NCI-H128 (cell line): ENCODE measurements around the gene CPSF2.
A peak's percentile ranks its signal among the peaks of the same experiment; 100 is the strongest.

ENCODE experiments used
- DNase-seq: peaks from one replicate; lab custom pipeline; 2025; ENCODE audit not compliant: unreplicated experiment; lab: John Stamatoyannopoulos, UW

Gene CPSF2

DNA sequence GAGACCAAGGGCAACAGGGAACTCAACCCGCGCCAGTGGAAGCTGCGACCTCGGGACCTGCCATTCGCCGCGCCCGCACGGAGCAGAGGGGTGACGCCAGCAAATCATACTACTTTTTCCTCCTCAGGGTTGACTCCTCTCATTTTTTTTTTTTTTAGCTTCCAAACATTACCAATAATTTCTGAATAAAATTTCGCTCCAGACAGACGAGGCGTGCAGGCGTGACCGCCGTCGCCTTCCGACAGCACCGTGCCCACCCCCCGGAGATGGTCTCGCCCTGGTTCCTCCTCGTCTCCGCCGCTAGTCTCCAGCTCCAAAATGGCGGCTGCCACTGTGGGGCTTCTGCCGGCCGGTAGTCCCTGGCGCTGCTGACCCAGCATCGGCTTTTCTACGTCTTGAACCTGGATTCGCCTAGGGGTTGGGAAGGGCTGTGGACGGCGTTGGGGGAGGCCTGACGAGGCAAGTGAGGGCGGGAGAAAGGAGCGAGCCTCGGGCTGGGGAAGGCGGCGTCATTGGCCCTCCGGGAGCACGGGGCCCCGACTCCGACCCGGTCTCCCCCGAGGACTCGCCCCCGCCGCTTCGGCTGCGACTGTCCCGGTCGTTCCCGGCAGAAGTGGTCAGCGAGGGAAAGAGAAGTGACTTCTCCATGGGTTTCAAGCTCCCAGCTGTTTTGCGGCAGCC is at the start of gene CPSF2, which contains the start of gene NDUFB1:
Gene CPSF2, plus strand, starts transcription at position 300 of the 681 bp plus-strand sequence. CDS start 9,016 bp downstream, outside the sequence.
Gene NDUFB1, minus strand, starts transcription at position 37 of the 681 bp plus-strand sequence. CDS start 4,069 bp downstream, outside the sequence.
- peak; percentile 69 for DNase-seq

DNA sequence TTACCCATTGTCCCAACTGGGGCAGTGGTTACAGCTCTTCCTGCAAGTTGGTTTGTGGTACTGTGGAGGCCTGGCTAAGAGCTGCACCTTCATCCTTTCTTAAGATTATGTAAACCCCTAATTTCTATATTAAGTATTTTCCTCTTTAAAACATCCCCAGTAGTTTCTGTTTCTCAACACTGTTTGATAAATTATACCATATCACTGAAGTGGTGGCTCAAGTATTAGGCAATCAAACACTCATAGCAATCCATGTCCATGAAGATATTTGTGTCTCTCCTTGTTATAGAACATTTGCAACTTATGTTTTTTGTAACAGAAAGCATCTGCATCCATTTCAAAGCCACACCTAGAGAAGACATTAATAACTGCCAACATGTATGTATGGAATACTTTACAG is 47.2 kb upstream of the CPSF2 start:
- no peak for DNase-seq

DNA sequence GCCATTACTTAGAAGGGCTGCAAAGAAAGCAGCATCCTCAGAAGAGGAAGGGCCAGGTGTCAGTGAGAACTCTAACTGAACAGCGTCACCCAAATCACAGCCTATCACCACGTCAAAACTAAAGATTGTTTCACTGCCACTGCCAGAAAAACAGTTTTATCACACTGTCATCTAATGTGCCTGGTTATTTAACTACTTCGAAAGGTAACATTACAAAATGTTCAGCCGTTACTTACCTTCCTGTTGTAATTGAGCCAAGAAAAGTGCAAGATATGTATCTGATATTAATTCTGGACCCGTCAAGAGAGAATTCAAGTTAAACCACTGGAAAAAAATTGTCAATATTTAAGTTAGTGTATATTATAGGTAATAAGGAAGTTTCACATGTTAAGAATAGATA is 33.3 kb upstream of the CPSF2 start:
- no peak for DNase-seq

DNA sequence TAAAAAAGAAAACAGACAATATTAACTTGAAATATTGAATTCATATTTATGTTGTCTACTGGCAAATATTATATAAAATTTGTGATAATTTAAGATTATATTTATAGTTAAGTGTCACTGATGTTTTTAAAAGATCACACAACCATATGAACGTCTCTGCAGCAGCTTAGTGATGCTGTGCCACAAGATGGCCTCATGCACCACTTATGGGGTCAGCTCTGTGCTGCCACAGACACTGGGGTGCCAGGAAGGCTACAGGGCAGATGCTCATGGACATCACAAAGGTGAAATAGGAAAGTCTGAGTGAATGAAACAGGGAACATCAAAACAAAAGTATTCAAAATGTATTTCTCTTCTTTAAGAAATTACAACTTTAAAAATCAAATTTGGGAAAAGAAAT is 28.4 kb upstream of the CPSF2 start:
- DNase-seq, result no peak

DNA sequence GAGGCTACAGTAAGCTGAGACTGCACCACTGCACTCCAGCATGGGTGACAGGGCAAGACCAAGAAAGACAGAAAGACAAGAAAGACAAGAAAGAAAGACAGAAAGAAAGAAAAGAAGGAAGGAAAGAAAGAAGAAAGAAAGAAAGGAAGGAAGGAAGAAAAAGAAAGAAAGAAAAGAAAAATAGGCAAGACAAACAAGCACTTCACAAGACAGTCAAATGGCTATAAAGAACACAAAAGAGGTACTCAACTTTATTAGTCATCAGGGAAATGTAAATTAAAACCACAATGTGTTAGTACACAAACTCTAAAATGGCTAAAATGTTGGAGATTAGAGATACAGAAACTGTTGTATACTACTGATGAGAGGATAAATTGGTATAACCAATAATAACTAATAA is 22.0 kb upstream of the CPSF2 start:
- no peak for DNase-seq

DNA sequence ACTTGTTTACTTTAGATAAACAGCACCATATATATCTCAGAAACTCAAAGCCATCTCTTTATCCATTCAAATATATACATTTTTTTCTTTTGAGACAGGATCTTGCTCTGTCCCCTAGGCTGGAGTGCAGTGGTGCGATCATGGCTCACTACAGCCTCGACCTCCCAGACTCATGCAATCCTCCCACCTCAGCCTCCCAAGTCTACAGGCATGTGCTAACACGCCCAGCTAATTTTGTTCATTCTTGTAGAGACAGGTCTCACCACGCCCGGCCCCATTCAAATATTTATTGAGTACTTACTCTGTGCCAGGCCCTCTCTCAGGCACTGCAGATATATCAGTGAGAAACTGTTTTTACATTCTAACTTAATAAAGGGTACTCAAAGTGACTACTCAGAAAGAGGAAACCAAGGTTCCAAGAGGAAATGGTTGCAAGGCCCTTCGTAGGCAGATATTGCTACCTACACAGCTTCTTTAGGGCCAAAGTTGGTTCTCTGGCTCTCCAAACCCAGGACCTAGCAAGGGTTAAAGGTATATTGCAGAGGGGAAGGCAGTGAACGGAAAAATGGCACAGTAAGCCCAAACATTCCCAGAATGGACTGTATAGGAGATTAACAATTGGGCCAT is 18.3 kb upstream of the CPSF2 start:
- DNase-seq, result no peak

DNA sequence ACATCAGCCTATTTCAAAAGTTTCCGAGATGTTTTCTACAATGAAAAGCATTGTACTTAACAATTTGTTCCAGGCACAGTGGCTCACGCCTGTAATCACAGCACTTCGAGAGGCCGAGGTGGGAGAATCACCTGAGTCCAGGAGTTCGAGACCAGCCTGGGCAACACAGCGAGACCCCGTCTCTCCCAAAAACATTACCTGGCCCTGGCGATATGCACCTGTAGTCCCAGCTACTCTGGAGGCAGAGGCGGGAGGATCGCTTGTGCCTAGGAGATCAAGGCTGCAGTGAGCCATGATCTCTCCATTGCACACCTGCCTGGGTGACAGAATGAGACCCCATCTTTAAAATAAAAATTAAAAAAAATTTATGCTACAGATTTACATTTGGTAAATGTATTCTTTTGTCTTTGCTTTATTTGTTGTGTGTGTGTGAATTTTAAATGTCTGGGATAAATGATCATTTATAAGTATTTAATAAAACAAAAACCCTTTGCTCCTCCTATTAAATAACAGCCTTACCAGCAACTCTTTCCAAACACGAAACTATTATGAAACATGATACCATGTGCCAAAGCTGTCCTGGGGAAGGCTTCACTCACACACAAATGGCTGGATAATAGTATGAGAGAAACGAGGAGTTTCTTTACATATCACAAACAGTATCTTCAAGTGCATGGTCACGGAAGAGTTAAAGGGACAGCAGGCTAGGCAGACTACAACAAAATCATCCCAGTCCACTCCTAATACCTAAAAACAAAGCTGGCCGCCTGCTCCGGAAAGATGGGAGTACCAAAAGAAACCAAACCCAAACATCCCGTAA is 16.5 kb upstream of the CPSF2 start:
- no peak for DNase-seq

DNA sequence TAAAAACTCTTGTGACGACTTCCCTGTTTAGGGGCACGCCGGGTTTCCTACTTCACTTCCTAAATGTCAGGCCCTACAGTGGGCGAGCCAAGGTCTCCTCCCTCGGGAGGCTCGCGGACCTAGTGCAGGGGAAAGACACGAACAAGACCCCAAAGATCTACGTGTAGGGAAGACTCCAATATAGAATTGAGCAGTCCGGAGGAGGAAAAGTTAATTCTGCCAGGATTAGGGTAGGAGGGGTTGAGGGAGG is 16.0 kb upstream of the CPSF2 start:
- DNase-seq, result no peak

DNA sequence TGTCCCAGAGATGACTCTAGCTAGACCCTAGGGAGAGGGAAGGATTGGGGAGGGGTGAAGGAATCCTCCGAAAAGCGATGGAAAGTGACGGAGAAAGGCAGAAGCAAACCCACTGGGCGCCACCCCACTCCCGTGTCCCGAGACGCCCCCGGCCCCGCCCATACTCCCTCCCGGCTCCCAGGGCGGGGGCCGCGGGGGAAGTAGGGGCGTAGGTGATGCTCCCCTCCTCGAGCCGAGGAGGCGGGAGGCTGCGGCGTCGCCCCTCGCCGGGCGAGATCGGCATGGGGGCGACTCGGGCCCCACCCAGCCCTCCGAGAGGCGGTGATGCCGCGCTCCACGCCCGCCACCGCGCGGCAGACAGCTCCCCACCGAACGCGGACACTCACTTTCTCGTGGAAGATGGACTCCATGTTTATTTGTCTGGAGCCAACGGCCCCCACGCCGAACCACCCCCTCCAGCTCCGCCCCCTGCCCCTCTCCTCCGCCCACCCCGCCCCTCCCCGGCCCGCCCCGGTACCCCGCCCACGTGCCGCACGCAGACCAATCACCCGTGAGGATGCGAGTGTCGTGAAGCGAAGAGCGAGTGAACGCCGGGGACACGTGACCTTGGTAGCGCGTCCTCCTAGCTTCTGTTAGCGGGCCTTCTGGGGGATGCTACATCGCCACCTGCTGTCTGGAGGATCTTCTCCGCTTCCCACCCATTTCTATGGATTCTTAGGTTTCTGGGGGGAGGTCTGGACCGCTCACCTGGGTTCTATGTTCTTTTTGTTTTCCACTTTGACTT is 15.4 kb upstream of the CPSF2 start, which contains the start of gene ATXN3:
Gene ATXN3, minus strand, starts transcription at position 440 of the 784 bp plus-strand sequence. Its CDS starts 30 bp downstream, at position 410.
- DNase-seq, result peak; percentile 98

DNA sequence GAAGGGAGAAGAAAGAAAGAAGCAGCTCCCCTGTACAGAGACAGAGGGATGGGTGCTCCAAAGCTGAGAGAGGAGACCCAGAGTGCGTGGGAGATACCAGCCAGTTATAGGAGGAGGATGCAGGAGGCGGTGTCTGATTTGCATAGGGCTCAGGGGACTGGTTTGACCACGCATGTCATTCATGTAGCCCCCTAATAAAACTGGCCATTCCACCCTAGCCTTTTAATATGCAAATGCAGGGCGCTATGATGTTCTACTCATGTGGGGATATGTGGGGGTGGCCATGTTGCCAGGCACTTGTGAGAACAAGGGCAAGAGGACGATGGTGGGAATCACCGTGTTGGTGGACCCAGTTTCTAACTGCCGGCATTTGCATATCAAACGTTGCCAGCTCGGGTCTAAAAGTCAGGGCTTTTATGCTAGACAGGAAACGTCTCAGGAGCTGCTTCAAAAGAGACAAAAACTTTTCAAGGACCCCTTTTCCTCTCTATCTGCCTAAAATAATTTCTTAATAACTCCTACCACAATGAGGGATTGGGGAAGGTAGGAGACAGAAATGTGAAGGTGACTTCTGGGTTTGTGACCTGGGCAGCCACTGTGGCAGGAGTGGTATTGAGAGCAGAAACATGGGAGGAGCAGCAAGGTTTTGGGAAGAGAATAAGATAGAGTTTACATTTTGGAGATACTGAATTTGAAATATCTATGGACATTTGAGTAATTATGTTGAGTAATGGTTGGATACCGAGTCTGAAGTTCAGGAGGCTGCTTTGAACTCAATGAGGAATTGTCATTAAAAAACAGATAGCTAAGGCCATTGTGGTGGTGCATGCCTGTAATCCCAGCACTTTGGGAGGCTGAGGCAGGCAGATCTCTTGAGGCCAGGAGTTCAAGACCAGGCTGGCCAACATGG is 13.2 kb upstream of the CPSF2 start:
- no peak for DNase-seq

DNA sequence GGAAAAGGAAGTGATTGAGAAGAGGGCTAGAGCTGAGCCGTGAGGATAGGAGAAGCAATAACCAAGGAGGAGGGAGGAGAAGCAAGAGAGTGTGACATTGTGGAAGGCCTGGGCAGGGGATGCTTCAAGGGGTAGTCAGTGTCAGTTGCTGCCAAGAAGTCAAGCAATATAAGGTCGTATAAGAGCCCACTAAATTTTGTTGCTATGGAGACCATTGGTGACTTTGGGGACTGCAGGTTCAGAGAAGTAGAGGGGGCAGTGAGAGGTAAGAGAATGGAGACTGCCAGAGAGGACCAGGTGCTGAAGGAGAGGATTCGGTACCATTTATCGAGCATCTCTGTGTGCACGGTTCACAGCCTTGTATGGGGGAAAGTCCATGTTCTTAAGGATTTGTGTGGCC is 12.3 kb upstream of the CPSF2 start:
- DNase-seq, result no peak

DNA sequence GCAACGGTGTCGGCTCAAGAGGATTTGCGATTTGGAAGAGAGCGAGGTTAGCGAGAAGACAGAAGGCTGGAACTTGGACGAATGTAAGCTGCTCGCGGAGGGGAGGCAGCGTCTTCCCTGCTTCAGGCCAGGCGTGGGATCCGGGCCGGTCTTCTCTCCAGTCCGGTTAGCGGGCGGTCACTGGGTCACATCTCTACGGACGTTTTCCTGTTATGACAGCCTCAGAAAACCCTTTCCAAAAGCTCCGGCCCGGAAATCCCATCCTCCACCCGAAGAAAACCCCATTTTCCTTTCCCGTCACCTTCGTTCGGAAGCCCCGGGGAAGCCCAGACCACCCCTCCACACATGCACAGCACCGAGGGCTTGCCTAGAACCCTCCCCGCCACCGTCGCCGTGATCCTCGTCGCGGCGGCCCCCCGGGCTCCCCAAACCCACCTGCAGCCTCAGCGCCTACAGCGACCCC is 531 bp upstream of the CPSF2 start:
- no peak for DNase-seq

DNA sequence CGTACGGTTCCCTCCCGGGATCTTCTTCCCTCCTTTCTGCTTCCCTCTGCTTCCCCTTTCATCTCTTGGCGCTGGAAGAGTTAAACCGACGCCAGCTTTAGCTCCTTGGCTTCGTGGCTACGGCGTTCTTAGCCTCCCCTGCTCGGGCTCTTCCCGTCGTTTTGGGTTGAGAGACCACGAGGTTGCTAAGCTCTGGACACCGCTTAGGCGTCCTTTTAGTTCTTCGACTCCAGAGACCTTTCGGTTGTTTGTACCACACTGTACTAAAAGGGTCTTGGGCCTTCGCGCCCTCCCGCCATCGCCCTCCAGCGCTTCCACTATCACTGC is 545 bp downstream of the CPSF2 start:
- no peak for DNase-seq

DNA sequence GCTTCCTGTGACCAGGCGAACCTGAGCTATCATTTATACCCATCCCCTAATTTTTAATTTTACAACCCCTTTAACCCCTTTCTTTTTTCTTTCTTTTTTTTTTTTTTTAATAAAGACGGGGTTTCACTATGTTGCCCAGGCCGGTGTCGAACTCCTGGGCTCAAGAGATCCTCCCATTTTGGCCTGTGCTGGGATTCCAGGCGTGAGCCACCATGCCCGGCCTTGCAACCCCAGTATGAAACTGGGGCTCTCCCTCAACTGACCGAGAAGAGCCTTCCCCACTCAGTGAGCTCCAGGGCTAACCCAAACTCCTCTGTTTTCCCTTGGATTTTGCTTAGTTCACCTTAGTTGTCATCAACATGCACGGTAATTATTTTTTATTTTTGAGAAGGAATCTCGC is 992 bp downstream of the CPSF2 start:
- DNase-seq, result no peak

DNA sequence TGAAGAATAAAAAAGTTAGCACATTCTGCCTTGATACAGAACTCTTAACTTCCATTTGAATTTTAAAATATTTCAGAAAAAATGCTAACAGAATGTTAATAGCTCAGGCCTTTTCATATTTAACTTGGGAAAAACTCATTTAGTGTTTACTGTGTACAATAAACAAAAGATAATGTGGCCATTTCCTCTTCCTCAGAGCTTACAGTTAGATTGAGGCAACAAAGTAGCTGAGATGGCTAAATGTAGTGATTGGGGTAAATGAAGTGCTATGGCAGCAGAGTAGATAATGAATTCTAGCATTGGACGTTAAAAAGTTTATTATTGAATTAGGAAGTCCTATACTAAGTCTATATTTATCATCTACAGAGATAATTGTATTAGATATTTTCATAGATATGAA is 12.7 kb downstream of the CPSF2 start:
- no peak for DNase-seq

DNA sequence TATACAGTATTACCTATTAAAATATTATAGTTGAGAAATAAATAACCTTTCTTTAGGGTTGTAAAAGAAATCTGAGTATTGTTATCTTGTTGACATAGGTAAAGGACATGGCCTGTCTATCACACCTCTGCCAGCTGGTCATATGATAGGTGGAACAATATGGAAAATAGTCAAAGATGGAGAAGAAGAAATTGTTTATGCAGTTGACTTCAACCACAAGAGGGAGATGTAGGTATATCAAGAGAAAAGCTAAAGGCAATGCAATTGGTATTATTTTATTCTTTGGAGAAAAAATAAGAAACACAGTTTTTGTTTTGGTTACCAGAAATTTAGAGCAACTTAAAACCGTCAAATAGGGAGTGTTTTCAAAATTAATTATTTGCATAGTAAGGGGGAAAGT is 13.5 kb downstream of the CPSF2 start:
- DNase-seq, result no peak

DNA sequence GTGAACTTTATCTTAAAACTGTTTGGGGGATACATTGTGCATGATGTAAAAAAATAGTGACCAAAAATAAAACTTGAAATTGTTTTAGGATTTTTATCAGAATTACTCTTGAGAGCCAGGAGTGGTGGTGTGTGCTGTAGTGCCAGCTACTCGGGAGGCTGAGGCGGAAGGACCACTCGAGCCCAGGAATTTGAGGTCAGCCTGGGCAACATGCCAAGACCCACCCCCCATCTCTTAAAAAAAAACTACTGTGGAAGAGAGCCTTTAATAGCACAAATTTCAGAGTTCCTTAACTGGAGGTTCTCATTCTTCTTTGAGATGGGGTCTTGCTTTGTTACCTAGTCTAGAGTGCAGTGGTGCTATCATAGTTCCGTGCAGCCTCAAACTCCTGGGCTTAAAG is 21.5 kb downstream of the CPSF2 start:
- DNase-seq, result no peak

DNA sequence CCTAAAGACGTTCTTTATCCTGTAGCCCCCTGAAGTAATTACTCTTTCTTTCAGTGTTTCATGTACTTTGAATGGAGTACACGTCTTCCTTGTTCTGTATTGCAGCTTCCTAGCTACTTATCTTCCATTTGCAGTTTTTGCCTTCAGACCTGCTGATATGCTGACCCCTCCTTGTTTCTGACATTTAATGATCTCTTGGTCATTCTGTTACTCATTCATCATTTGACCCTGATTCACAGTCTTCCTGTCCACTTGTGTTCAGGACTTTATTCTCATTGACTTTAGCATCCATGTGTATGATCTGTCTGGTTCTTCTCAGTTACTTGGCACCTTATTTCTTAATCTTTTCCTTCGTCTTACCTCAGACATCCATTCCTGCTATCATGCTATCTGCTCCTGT is 22.2 kb downstream of the CPSF2 start:
- no peak for DNase-seq

DNA sequence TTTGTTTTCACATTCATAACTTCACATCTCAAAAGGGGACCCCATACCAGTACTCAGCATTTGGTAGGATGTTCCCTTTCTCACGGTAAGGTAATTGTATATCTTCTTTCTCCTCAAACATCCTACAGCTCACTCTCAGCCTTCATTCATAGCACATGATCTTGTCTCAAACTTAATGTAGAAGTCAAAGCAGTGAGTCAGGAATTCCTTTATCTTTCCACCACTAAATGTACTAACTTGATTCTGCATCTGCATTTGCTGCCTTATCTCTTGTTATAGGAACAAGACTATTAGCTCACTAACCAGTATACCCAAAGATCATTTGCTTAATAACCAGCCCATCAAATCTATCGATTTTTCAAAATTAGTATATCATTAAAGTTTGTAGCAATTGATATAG is 22.9 kb downstream of the CPSF2 start:
- no peak for DNase-seq

DNA sequence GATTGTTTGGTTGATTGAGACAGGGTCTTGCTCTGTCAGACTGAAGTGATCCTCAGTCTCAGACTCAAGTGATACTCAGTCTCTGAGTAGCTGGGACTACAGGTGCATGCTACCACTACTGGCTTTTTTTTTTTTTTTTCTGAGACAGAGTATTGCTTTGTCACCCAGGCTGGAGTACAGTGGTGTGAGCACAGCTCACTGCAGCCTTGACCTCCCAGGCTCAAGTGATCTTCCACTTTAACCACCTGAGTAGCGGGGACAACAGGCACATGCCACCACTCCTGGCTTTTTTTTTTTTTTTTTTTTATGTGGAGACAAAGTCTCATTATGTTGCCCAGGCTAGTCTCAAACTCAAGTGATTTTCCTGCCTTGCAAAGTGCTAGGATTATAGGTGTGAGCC is 31.8 kb downstream of the CPSF2 start:
- DNase-seq, result no peak
